ENCODE measurements around the gene NAPSA. TPM values are rescaled to one million over a fixed set of nuclear protein-coding genes. Genes with fewer than 3 reads are reported as not detected.
A peak's percentile ranks its signal among the peaks of the same experiment; 100 is the strongest.

Gene NAPSA
- total and polyA plus RNA-seq, 10 of the 15 experiments (the other 5 are each of a cell fraction or from before 2014, with no cell fraction given): 6.7 to 45.4 (median 17.1) TPM

DNA sequence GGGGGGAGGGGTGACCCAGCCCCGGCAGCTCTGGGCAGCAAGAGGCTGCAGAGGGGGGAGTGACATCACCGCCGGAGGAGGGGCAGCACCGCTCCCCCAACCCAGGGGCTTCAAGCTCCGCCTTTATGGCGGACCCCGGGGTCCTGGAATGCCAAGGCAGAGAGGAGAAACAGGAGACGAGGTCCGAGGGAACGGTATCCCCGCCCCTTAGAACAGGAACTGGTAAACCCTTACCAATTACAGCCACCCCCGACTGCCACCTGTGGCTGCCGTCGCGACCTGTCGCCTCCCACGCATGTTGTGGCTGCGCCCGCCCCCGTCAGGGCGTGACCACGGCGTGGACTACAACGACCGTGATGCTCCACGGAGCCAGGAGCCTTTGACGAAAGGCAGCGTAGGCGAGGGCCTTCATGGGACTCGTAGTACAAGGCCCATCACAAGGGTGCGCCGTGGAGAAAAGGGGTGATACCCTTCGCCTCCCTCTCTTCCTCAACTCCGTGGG, 32.2 kb downstream of the NAPSA start (continued):
- TF ChIP-seq GATAD2B (conservative IDR thresholded peaks at IDR 0.05; ENCODE audit: low read depth) (0 out of 2 replicates have a peak, but pooled peaks have one; percentile 67), KAT2A (conservative IDR thresholded peaks at IDR 0.05; ENCODE audit: control insufficient read depth, low read depth, low read length) (no peak), MEF2A (IDR thresholded peaks at IDR 0.05; ENCODE audit: insufficient read depth, low read depth, low read length) (no peak), TBL1XR1 (IDR thresholded peaks at IDR 0.05; ENCODE audit: low read depth, low read length) (no peak), HDAC2 (IDR thresholded peaks at IDR 0.05) (no peak), GABPA (IDR thresholded peaks at IDR 0.05; ENCODE audit: low read depth) (no peak), NFYB (IDR thresholded peaks at IDR 0.05; ENCODE audit: insufficient read depth, low read depth, low read length) (no peak), EP300 (IDR thresholded peaks at IDR 0.05; ENCODE audit: borderline replicate concordance in 1 of 2, control insufficient read depth in 1 of 2, low read depth in 2 of 2, low read length in 2 of 2) (no peak), CBFB (IDR thresholded peaks at IDR 0.05; ENCODE audit: low read depth) (peak; percentile 85), TAF1 (IDR thresholded peaks at IDR 0.05; ENCODE audit: borderline replicate concordance, low read depth, low read length) (no peak), DPF2 (IDR thresholded peaks at IDR 0.05) (peak; percentile 49), BRCA1 (IDR thresholded peaks at IDR 0.05; ENCODE audit: low read depth, low read length) (no peak), SREBF1 (IDR thresholded peaks at IDR 0.05; ENCODE audit: low read length) (peak; percentile 31; the same call in 1 of the 2 replicates), TARDBP (IDR thresholded peaks at IDR 0.05; ENCODE audit: borderline replicate concordance) (peak; percentile 85; the same call in 1 of the 2 replicates), TCF12 (IDR thresholded peaks at IDR 0.05; ENCODE audit: low read depth, low read length) (peak; percentile 60; the same call in 1 of the 2 replicates), RUNX3 (IDR thresholded peaks at IDR 0.05; ENCODE audit: low read length) (peak; percentile 91), RCOR1 (conservative IDR thresholded peaks at IDR 0.05; ENCODE audit: low read depth, low read length) (no peak)
- TF ChIP-seq, protein P1, sequence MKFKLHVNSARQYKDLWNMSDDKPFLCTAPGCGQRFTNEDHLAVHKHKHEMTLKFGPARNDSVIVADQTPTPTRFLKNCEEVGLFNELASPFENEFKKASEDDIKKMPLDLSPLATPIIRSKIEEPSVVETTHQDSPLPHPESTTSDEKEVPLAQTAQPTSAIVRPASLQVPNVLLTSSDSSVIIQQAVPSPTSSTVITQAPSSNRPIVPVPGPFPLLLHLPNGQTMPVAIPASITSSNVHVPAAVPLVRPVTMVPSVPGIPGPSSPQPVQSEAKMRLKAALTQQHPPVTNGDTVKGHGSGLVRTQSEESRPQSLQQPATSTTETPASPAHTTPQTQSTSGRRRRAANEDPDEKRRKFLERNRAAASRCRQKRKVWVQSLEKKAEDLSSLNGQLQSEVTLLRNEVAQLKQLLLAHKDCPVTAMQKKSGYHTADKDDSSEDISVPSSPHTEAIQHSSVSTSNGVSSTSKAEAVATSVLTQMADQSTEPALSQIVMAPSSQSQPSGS (IDR thresholded peaks at IDR 0.05; ENCODE audit: low read length): no peak; the same call in 1 of the 2 replicates
- TF ChIP-seq, protein P2, sequence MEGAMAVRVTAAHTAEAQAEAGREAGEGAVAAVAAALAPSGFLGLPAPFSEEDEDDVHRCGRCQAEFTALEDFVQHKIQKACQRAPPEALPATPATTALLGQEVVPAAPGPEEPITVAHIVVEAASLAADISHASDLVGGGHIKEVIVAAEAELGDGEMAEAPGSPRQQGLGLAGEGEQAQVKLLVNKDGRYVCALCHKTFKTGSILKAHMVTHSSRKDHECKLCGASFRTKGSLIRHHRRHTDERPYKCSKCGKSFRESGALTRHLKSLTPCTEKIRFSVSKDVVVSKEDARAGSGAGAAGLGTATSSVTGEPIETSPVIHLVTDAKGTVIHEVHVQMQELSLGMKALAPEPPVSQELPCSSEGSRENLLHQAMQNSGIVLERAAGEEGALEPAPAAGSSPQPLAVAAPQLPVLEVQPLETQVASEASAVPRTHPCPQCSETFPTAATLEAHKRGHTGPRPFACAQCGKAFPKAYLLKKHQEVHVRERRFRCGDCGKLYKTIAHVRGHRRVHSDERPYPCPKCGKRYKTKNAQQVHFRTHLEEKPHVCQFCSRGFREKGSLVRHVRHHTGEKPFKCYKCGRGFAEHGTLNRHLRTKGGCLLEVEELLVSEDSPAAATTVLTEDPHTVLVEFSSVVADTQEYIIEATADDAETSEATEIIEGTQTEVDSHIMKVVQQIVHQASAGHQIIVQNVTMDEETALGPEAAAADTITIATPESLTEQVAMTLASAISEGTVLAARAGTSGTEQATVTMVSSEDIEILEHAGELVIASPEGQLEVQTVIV (IDR thresholded peaks at IDR 0.05; ENCODE audit: borderline replicate concordance, partially characterized antibody): no peak
- TF ChIP-seq, protein P3, sequence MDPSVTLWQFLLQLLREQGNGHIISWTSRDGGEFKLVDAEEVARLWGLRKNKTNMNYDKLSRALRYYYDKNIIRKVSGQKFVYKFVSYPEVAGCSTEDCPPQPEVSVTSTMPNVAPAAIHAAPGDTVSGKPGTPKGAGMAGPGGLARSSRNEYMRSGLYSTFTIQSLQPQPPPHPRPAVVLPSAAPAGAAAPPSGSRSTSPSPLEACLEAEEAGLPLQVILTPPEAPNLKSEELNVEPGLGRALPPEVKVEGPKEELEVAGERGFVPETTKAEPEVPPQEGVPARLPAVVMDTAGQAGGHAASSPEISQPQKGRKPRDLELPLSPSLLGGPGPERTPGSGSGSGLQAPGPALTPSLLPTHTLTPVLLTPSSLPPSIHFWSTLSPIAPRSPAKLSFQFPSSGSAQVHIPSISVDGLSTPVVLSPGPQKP (IDR thresholded peaks at IDR 0.05; ENCODE audit: low read depth, low read length): no peak
- TF ChIP-seq, protein P4, sequence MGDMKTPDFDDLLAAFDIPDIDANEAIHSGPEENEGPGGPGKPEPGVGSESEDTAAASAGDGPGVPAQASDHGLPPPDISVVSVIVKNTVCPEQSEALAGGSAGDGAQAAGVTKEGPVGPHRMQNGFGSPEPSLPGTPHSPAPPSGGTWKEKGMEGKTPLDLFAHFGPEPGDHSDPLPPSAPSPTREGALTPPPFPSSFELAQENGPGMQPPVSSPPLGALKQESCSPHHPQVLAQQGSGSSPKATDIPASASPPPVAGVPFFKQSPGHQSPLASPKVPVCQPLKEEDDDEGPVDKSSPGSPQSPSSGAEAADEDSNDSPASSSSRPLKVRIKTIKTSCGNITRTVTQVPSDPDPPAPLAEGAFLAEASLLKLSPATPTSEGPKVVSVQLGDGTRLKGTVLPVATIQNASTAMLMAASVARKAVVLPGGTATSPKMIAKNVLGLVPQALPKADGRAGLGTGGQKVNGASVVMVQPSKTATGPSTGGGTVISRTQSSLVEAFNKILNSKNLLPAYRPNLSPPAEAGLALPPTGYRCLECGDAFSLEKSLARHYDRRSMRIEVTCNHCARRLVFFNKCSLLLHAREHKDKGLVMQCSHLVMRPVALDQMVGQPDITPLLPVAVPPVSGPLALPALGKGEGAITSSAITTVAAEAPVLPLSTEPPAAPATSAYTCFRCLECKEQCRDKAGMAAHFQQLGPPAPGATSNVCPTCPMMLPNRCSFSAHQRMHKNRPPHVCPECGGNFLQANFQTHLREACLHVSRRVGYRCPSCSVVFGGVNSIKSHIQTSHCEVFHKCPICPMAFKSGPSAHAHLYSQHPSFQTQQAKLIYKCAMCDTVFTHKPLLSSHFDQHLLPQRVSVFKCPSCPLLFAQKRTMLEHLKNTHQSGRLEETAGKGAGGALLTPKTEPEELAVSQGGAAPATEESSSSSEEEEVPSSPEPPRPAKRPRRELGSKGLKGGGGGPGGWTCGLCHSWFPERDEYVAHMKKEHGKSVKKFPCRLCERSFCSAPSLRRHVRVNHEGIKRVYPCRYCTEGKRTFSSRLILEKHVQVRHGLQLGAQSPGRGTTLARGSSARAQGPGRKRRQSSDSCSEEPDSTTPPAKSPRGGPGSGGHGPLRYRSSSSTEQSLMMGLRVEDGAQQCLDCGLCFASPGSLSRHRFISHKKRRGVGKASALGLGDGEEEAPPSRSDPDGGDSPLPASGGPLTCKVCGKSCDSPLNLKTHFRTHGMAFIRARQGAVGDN (IDR thresholded peaks at IDR 0.05): no peak

All from GM12878 (cell line).